ENCODE measurements around the gene CRADD. TPM values are rescaled to one million over a fixed set of nuclear protein-coding genes. Genes with fewer than 3 reads are reported as not detected.

The CRADD gene
- total and polyA plus RNA-seq, 10 of the 15 experiments (the other 5 are each of a cell fraction or from before 2014, with no cell fraction given), result 7.6 to 15.5 (median 11.7) TPM

GRCh38 chr12:93737457-93738198 lies 60.5 kb downstream of the CRADD start:
- no peaks in the 10 kb centered on the region for H4K20me1 ChIP-seq (ENCODE audit: control insufficient read depth, insufficient read depth)
- ChIA-PET RAD21 (ENCODE audit: unreplicated experiment) (interaction anchor here (1.8 kb wide), 1 partner anchor 168 kb away, joined by 5 read pairs; no protein-coding TSS in a partner anchor), CTCF (interaction anchor here (0.9 to 1.8 kb wide), 4 partner anchors 24 to 168 kb away, joined by 3 to 6 read pairs (median 4); no protein-coding TSS in a partner anchor), POLR2A (no interaction called here), SMC1A (ENCODE audit: uncharacterized antibody, unreplicated experiment) (interaction anchor here (0.7 to 1.4 kb wide), 4 partner anchors 9 to 235 kb away, joined by 3 to 4 read pairs (median 4); no protein-coding TSS in a partner anchor)
- no peak overlapping the region for H3K9ac ChIP-seq (ENCODE audit: control insufficient read depth, insufficient read depth, low read length)
- DNase-seq (ENCODE audit: low read depth, low spot score) (no peak), FAIRE-seq (no peak), ATAC-seq (no peak)
- WGBS (ENCODE audit: insufficient coverage, insufficient replicate concordance, low lambda C conversion rate, missing lambda C conversion rate), result 57% methylated on average over 5 of the region's 5 CpGs
- no peak overlapping the region for H3K4me2 ChIP-seq (ENCODE audit: control insufficient read depth, insufficient read depth)
- H3K9me3 ChIP-seq (replicated peaks; ENCODE audit: control insufficient read depth, insufficient read depth, low read length), result no peaks in the 10 kb centered on the region; the same call in 2 of the 3 replicates
- no peaks in the 10 kb centered on the region for H3K4me1 ChIP-seq (ENCODE audit: control insufficient read depth, insufficient read depth, low read length)
- in situ Hi-C loops (cut with MboI), result no loop called here
- H3K27me3 ChIP-seq (replicated peaks in 1 of 2; ENCODE audit: control insufficient read depth in 2 of 2, insufficient read depth in 2 of 2, low read length in 1 of 2), result no peaks in the 10 kb centered on the region
- intact Hi-C loops (cut with micrococcal nuclease; ENCODE audit: unreplicated experiment), result no loop called here
- no TSS peak for BruUV-seq (replicated peaks)
- H3K4me3 ChIP-seq, result no peak overlapping the region
- H3K27ac ChIP-seq (ENCODE audit: control insufficient read depth, insufficient read depth), result no peak overlapping the region
- no peak for TF ChIP-seq PML (IDR thresholded peaks at IDR 0.05; ENCODE audit: low read length)
- no peak for TF ChIP-seq MYB (IDR thresholded peaks at IDR 0.05; ENCODE audit: borderline replicate concordance, low read depth, low read length)
- TF ChIP-seq STAT3 (IDR thresholded peaks at IDR 0.05; ENCODE audit: low read depth, low read length), result no peak
- no peak for TF ChIP-seq HDAC6 (IDR thresholded peaks at IDR 0.05; ENCODE audit: unreplicated experiment)
- TF ChIP-seq SPI1 (IDR thresholded peaks at IDR 0.05; ENCODE audit: borderline replicate concordance, insufficient read depth, low read depth, low read length), result no peak
- no peaks in the 10 kb centered on the region for H3K36me3 ChIP-seq (ENCODE audit: control insufficient read depth in 2 of 2, insufficient read depth in 2 of 2, low read length in 1 of 2)
- H3K79me2 ChIP-seq (ENCODE audit: control insufficient read depth, insufficient read depth, low read length), result no peaks in the 10 kb centered on the region
- no peak overlapping the region for H2AFZ ChIP-seq (ENCODE audit: control insufficient read depth, low read depth, low read length)

Measured in GM12878 (cell line).